DMS79 treated with DMSO at 0.1 percent for 48 hours (cell line): ENCODE measurements around the gene KCNJ12.
"Not testable (repeated sequence)": the region's sequence is repeated elsewhere in the genome, so short reads cannot be mapped to it uniquely, and the experiment has no call there.

ENCODE experiments used
- DNase-seq: peaks from one replicate; lab custom pipeline; 2025; lab: John Stamatoyannopoulos, UW

The KCNJ12 gene

GRCh38 chr17:21408224-21408623 is 32.1 kb downstream of the KCNJ12 start:
- not testable (repeated sequence) for DNase-seq

DNA sequence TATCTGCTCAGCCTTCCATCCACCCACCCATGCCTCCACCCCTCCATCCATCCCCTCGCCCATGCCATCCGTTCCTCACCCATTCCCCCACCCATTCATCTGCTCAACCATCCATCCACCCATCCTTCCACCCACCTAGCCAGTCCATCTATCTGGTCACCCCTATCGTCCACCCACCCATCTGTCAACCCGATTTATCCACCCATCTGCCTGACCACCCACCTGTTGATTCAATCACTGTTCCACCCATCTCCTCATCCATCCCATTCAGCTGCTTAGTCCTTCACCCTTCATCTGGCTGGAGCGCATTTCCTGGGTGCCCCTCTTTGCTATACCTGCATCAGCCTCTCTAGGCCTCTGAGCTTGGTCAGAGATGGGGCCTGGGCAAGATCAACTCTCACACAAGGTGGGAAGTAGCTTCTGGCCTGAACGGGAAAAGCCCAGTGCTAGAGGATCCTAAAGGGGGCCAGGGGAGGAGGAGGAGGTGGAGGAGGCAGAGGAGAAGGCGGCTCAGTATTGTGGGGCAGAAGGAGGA is 32.7 kb downstream of the KCNJ12 start:
- not testable (repeated sequence) for DNase-seq

- DNase-seq, result not testable (repeated sequence)
Measured at GRCh38 chr17:21409388-21409787, 33.2 kb downstream of the KCNJ12 start.

DNA sequence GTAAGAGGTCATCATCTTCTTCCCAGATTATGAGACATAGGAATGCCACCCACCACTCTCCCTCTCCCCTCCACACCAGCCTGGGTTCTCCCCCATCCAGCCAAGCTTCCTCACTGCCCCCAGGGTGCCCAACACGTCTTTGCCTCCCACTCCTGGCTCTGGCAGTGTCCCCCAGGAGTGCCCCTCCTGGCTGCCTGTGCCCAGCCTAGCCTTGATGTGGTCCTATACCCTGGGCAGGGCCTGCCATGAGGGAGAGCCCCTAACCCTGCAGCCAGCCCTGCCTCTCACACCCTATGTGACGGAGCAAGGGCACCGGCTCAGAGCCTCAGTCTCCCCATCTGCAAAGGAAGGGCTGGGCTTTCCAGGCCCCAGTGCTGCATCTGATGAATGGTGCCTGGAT is 33.8 kb downstream of the KCNJ12 start:
- DNase-seq, result not testable (repeated sequence)

GRCh38 chr17:21410371-21410770 is 34.2 kb downstream of the KCNJ12 start:
- DNase-seq, result not testable (repeated sequence)

DNA sequence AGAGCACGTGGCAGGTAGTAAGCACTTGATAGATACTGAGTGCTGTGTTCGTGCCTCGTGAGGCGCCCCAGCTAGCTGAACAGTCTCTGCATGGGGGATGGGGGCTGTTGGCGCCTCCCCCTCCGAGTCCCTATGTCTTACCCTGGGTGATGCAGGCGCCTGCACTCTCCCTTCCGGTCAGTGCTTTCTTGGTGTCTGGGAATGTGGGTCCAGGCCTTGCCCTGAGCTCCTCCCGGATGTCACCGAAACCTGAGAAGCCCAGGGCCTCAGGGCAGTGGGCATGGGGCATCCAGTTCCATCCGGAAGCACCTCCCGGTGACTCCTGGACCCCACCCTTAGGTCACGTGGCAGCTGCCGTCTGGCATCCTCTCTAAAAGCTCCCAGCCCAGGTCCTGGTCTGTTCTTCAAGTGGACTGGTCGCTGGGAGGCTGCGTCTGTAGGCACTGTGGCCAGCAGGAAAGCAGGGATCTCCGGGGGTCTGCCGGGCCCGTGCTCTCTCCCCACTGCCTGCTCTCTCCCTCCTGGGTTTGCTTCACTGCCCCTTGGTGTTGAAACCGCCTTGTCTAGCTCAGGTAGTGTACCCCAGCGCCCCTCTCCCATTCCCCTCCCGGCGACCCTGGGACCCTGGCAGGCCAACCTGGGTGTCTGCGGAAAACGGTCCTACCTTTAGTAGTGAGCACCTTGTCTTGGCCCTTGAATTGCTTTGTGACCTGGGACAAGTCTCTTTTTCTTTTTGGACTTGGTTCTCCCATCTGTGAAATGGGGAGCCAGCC is 34.9 kb downstream of the KCNJ12 start:
- not testable (repeated sequence) for DNase-seq

GRCh38 chr17:21411679-21412205 is 35.6 kb downstream of the KCNJ12 start:
- DNase-seq, result not testable (repeated sequence)

DNA sequence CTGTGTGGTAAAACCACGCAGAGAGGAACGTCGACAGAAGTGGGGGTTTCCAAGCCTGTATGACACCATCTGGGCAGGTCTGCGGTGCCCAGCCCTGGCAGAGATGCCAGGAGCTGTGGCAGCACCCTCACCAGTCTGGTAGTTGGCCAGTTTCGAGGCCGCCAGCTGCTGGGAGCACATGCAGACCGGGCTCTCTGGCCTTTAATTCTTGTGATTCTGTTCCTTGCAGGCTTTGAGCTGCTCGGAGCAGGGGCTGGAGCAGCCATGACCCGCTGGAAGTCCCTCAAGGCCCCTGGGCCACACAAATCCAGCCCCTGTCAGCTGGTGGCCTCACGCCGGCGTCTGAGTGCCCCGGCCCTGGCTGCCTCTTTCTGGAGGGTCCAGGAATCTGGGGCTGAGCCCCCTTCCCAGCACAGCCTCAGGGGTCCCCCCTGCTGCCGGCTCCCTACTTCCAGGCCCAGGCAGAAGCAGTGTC is 36.1 kb downstream of the KCNJ12 start:
- not testable (repeated sequence) for DNase-seq

DNA sequence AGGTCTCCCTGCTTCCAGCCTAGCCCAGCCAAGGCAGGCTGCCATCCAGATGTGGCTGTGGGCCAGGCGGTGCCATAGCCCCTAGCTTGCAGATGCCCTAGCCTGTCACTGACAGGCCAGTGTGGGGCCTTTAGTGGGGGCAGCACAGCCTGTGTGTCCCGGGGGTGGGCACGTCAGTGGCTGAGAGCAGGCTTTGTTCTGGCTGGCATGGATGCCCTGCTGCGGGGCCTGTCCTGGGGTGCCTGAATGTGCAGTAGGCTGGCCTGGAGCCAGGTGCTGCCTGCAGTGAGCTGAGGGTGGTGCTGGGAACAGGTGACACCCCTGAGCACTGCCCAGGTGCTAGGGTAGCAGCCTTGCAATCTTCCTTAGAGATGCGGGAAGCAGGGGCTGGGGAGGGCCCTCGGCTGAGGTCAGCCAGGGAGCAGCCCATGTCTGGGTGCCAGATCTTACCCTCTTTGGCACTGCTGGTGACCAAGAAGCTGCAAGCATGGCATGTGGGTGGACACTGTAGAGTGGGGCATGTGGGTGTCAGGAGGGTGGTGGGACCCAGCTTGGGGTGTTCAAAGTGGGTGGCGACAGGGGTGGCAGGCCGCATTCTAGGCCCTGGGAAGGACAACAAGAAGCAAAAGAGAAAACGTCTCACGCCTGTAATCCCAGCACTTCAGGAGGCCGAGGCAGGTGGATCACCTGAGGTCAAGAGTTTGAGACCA is 37.6 kb downstream of the KCNJ12 start:
- DNase-seq, result not testable (repeated sequence)

DNA sequence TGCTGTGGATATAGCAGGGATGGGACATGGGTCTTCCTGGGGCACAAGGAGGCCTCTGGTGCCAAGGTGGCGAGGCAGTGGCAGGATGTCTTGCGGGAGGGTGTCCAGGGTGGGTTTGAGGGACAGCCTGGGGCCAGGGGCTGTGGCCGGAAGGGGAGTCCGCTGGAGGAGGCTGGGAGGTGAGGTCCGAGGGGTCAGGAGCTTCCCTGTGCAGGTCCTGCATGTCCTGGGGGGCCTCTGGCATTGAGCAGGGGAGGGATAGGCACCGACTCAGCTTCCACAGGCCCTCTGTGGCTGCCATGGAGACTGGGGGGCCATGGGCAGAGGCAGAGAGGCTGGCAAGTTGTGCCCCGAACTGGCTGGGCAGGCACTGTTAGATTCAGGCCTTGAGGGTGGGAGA is 38.5 kb downstream of the KCNJ12 start:
- DNase-seq, result not testable (repeated sequence)

- DNase-seq, result not testable (repeated sequence)
Measured at GRCh38 chr17:21415166-21415990, 39.2 kb downstream of the KCNJ12 start.

GRCh38 chr17:21416471-21416981 is 40.4 kb downstream of the KCNJ12 start:
- DNase-seq, result not testable (repeated sequence)

DNA sequence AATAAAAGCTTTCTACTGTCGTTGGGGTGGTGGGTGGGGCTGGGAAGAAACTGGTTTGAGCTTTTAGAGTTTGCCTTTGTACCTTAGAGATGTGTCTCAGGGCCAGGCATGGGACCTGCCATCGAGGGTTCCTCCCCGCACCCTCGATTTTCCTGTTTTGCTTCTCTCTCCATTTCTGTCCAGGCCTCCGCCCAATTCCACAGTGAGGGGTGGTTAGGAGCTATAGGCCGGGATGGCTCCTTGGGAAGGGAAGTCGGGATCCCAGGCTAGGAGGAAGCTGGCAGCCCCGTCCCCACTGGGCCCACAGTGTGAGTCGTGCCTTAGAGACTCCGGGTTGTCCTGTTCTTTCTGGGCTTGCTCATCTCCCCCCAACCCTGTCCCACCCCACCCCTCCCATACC is 41.2 kb downstream of the KCNJ12 start:
- not testable (repeated sequence) for DNase-seq

GRCh38 chr17:21417921-21418320 is 41.8 kb downstream of the KCNJ12 start:
- no peak for DNase-seq

DNA sequence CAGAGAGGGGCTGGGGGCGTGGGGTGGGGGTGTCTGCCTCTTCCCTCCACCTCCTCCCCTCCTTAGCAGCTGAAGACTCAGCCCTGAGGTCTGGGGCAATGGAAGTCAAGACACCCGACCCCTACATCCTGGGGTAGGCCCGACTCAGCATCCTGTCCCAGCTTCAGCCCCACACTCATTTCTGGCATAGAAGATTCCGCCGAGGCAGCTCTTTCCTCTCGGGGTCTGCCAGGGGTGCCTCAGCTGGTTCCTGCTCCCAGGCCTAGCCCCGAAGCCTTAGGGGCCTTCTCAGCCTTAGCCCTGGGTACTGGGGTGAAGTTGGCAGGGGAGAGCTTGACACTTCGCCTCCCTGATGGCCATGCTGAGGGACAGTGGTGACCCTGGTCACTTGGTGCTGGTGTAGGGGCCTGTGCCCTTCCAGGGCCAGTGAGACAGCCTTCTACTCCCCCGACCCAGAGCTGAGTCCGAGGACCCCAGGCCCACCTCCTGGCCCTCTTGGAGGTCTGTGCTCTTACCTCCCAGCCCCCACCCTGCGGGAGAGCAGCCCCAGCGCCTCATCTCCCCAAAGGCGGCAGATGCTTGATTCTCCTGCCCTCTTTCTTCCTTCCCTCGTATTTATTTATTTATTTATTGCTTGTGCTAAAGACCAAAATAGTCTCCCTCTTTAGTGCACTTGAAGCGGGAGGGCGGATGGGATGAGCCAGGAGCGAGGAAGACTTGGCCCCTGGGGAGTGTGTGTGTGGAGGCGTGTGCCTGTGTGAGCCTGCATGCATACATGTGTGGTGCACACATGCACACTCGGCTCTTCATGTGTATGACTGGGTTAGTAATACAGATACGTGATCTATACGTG is 42.5 kb downstream of the KCNJ12 start:
- no peak for DNase-seq

GRCh38 chr17:21419299-21420239 is 43.4 kb downstream of the KCNJ12 start:
- no peak for DNase-seq

GRCh38 chr17:21420503-21421090 is 44.4 kb downstream of the KCNJ12 start:
- not testable (repeated sequence) for DNase-seq

DNA sequence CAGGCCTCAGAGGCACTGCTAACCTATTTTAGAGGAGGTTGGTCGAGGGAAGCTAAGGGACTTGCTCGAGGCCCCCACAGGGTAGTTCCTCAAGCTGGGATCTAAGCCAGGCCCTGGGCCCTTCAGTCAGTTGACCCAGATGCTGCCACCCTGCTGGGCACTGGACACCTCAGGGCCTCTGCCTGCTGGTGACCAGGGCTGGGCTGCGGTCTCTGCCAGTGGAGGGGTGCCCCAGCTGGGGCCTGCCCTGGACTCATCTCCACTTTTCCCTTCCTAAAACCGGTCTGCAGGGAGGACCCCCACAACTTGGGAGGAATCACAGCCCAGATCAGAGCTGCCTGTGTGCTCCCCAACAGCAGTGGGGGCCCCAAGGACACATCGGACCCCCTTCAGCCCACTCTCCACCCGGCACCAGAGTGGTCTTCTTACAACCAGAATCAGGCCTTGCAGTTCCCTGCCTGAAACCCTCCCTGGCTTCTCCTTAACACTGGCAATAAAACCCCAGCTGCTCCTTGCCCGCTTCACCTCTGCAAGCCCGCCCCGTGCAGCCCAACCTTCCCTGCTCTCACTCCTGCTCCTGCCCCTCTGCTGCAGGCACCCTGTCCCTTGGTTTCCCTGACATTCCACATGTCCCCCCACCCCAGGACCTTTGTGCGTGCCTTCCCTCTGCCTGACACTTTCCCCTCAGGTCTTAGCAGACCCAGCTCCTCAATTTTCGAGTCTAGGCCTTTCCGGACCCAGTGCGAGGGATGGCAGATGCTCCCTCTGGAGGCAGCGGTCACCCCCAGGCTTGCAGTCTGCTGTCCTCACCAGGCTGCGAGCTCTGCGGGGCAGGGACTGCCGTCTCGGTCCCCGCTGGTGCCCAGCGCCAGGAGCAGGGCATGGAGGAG is 45.5 kb downstream of the KCNJ12 start:
- not testable (repeated sequence) for DNase-seq
